AG10803 (cell line): ENCODE results near the gene ZC3H13.

Experiments used
- DNase-seq: peaks from one replicate; pipeline ENCODE4 v3.0.0; 2010; ENCODE audit warnings: low read depth
- H3K4me3 ChIP-seq: 2 replicates; pipeline ENCODE4 v1.5.1; 2011; ENCODE audit warnings: mild to moderate bottlenecking, low read length, control low read depth
- TF ChIP-seq, protein P1 (sequence below): conservative IDR thresholded peaks from 2 replicates; pipeline ENCODE4 v1.5.1; 2011; ENCODE audit warnings: mild to moderate bottlenecking, low read length, control low read depth, inconsistent platforms

The ZC3H13 gene

DNA sequence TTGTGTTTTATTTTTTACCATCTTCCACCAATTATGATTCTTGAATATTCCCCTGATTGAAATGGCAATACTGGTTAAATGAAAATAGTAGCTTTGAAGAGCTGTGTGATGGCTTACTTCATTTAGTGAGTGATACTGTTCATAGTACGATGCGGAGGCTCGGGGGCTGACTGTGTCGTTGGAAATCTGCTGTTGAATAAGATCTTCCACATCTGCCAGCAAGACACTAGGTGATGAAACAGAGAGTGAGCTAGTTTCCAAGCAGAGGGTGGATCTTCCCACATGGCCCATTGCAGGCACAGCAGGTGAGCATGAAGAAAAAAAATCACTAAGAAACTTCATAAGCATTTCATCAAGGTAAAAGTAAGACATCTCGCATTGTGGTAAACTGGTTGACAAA is 29.8 kb upstream of the ZC3H13 start:
- TF ChIP-seq, protein P1, sequence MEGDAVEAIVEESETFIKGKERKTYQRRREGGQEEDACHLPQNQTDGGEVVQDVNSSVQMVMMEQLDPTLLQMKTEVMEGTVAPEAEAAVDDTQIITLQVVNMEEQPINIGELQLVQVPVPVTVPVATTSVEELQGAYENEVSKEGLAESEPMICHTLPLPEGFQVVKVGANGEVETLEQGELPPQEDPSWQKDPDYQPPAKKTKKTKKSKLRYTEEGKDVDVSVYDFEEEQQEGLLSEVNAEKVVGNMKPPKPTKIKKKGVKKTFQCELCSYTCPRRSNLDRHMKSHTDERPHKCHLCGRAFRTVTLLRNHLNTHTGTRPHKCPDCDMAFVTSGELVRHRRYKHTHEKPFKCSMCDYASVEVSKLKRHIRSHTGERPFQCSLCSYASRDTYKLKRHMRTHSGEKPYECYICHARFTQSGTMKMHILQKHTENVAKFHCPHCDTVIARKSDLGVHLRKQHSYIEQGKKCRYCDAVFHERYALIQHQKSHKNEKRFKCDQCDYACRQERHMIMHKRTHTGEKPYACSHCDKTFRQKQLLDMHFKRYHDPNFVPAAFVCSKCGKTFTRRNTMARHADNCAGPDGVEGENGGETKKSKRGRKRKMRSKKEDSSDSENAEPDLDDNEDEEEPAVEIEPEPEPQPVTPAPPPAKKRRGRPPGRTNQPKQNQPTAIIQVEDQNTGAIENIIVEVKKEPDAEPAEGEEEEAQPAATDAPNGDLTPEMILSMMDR: no peak
- no peak overlapping the region for H3K4me3 ChIP-seq
- no peak for DNase-seq

DNA sequence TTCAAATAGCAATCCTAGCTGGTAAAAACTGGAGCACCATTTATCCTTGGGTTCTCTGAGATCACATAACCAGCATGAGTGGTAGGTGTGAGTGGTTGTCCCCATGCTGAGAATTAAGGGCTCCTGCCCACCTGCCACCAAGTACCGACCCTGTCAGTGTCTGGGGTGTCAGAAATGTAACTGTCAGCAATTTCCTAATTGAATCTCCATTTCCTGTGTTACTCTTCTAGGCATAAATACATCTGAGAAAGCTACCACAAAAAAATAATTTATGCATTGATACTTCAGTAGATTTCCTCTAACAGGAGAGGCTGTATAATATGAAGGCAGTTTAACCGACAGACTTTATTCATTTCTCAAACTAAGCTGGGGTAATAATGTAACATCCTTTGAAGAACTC is 27.2 kb upstream of the ZC3H13 start:
- DNase-seq: no peak
- no peak overlapping the region for H3K4me3 ChIP-seq
- TF ChIP-seq, protein P1: no peak

DNA sequence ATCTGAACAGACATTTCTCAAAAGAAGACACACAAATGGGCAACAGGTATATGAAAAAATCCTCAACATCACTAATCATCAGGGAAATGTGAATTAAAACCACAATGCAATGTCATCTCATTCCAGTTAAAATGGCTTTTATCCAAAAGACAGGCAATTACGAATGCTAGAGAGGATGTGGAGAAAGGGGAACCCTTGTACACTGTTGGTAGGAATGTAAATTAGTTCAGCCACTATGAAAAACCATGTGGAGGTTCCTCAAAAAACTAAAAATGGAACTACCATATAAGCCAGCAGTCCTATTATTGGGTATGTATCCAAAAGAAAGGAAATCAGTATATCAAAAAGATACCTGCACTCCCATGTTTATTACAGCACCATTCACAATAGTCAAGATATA is 24.7 kb upstream of the ZC3H13 start:
- DNase-seq: no peak
- no peak overlapping the region for H3K4me3 ChIP-seq
- TF ChIP-seq, protein P1: no peak

DNA sequence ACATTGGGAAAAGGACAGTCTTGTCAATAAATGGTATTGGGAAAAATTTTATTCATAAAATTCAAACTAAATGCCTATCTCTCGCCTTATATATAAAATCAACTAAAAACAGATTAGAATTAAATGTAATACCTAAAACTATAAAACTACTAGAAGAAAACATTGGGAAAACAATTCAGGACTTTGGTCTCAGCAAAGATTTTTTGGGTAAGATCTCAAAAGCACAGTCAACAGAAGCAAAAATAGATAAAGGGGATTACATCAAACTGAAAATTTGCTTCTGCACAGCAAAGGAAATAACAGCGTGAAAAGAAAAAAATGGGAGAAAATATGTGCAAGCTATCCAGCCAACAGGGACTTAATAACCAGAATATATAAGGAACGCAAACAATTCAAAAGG is 24.3 kb upstream of the ZC3H13 start:
- DNase-seq: no peak
- TF ChIP-seq, protein P1: no peak
- no peak overlapping the region for H3K4me3 ChIP-seq

DNA sequence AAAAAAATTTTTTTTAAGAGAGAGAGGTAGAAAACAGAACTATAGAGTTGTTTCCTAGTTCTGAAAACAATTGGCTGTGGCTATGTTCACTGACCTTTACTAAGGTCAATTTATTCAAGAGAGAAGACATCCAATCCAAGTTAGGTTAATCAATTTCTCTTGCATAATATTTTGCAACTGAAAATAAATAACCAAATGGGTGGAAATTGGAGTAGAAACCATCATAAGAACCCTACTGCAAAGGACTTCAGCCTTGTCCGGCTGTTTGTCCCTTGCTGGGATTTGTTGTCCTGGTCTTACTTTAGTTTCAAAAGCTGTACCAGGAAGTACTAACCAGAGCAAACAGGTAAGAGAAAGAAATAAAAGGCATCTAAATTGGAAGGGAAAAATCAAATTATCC is 23.3 kb upstream of the ZC3H13 start:
- TF ChIP-seq, protein P1: no peak
- no peak for DNase-seq
- H3K4me3 ChIP-seq: no peak overlapping the region

DNA sequence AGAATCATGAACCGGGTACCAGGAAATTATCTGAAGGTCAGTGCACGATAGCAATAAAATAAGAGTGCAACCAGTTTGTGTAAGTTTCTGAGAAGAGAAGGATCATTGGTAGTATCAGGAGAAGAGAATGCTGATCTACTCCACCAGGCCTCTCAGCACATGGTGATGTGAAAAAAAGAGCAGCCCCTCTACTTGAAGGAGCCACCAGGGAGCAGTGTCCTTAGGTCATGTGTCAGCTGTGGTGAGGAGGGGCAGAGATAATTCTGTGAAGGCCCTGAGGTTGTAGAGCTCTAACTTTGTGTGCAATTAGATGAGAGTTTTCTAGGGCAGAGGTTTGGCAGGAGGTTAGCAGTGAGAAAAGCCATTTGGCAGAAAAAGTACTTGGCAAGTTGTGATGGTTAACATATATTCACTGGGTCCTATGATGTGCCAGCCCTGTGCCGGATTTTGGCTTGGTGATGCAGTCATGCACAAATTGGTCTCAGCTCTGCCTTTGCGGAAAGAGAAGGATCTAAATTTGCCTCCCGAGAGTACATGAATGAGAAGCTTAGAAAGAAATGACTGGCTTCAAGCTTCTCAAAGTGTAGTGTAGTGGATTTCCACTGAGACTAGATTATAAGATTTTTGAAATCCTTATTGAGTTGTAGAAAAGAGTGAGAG is 19.2 kb upstream of the ZC3H13 start:
- no peak overlapping the region for H3K4me3 ChIP-seq
- TF ChIP-seq, protein P1: no peak
- no peak for DNase-seq

DNA sequence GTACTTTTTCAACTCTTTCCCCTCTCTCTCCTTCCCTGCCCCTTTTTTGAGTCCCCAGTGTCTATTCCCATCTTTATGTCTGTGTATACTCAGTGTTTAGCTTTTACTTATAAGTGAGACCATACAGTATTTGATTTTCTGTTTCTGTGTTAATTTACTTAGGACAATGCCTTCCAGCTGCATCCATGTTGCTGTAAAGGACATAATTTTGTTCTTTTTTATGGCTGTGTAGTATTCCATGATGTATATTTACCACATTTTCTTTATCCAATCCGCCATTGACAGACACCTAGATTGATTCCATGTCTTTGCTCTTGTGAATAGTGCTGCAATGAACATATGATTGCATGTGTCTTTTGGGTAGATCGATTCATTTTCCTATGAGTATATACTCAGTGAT is 10.7 kb upstream of the ZC3H13 start:
- no peak for DNase-seq
- no peak overlapping the region for H3K4me3 ChIP-seq
- TF ChIP-seq, protein P1: no peak
